ENCODE data around the gene TSHZ2. TPM values are rescaled to one million over a fixed set of nuclear protein-coding genes. Genes with fewer than 3 reads are reported as not detected.

The TSHZ2 gene
- total RNA-seq, 1 donor, result 3.6 TPM

DNA sequence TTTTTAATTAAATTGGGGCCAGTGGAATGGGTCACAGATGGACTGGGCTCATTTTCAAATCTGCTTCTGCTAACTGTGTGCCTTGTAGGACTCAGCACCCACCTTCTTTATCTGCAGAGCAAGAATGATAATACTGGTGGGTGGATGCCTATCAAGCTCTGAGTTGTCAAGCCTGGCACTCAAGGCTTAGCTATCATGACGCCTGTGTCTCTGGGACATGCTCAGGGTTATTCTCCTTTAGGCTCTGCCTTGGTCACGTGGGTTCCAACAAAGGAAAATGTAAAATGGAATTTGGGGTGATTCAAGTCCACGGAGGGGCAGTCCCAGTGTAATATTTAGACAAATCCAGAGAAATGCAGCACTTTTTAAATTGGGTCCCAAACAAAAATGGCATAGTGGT lies 202.3 kb downstream of the TSHZ2 start:
- no peaks in the 10 kb centered on the region for H3K4me1 ChIP-seq (ENCODE audit: insufficient read depth, low read length)
- TF ChIP-seq, protein P1, sequence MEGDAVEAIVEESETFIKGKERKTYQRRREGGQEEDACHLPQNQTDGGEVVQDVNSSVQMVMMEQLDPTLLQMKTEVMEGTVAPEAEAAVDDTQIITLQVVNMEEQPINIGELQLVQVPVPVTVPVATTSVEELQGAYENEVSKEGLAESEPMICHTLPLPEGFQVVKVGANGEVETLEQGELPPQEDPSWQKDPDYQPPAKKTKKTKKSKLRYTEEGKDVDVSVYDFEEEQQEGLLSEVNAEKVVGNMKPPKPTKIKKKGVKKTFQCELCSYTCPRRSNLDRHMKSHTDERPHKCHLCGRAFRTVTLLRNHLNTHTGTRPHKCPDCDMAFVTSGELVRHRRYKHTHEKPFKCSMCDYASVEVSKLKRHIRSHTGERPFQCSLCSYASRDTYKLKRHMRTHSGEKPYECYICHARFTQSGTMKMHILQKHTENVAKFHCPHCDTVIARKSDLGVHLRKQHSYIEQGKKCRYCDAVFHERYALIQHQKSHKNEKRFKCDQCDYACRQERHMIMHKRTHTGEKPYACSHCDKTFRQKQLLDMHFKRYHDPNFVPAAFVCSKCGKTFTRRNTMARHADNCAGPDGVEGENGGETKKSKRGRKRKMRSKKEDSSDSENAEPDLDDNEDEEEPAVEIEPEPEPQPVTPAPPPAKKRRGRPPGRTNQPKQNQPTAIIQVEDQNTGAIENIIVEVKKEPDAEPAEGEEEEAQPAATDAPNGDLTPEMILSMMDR (IDR thresholded peaks at IDR 0.05; ENCODE audit: extremely low read depth, low read depth, low read length), result no peak
- H2AFZ ChIP-seq (ENCODE audit: low read length), result no peak overlapping the region
- no peaks in the 10 kb centered on the region for H3K9me3 ChIP-seq (ENCODE audit: low read depth, low read length)
- H3K27ac ChIP-seq (ENCODE audit: low read depth, low read length), result no peak overlapping the region
- DNase-seq (ENCODE audit: insufficient read length, low spot score, missing footprints), result no peak
- H3K79me2 ChIP-seq (ENCODE audit: insufficient read depth, low read length), result no peaks in the 10 kb centered on the region
- H3K36me3 ChIP-seq (ENCODE audit: insufficient read depth, low read length), result no peaks in the 10 kb centered on the region
- no peaks in the 10 kb centered on the region for H3K27me3 ChIP-seq (ENCODE audit: insufficient read depth, low read length)
- H3K4me2 ChIP-seq (ENCODE audit: insufficient read depth, low read length), result no peak overlapping the region
- H3K4me3 ChIP-seq (ENCODE audit: insufficient read depth, low read length), result no peak overlapping the region
- no peaks in the 10 kb centered on the region for H4K20me1 ChIP-seq (ENCODE audit: insufficient read depth, low read length)

DNA sequence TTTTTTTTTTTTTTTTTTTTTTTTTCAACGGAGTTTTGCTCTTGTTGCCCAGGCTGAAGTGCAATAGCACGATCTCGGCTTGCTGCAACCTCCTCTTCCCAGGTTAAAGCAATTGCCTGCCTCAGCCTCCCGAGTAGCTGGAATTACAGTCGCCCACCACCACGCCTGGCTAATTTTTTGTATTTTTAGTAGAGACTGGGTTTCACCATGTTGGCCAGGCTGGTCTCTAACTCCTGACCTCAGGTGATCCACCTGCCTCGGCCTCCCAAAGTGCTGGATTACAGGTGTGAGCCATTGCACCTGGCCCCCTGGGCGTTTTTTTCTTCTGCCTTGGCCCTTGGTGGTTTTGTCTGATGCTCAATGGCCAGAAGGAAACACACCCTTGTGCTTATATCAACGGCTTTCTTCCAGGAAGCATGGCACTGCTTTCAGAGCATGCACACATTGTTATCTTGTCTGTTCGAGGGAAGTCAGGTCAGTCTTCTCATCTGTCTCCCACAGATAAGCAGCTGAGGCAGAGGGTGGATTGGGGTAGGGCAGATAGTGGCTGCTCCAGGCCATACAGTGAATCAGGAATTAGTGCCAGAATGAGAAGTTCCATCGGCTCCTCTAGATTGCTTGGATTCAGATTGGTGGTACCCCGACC lies 203.1 kb downstream of the TSHZ2 start:
- Histone ChIP-seq H3K27ac (ENCODE audit: low read depth, low read length) (no peak overlapping the region), H2AFZ (ENCODE audit: low read length) (no peak overlapping the region), H4K20me1 (ENCODE audit: insufficient read depth, low read length) (no peaks in the 10 kb centered on the region), H3K27me3 (ENCODE audit: insufficient read depth, low read length) (no peaks in the 10 kb centered on the region), H3K4me3 (ENCODE audit: insufficient read depth, low read length) (no peak overlapping the region), H3K9me3 (ENCODE audit: low read depth, low read length) (no peaks in the 10 kb centered on the region), H3K4me1 (ENCODE audit: insufficient read depth, low read length) (no peaks in the 10 kb centered on the region), H3K4me2 (ENCODE audit: insufficient read depth, low read length) (no peak overlapping the region), H3K36me3 (ENCODE audit: insufficient read depth, low read length) (no peaks in the 10 kb centered on the region), H3K79me2 (ENCODE audit: insufficient read depth, low read length) (no peaks in the 10 kb centered on the region)
- TF ChIP-seq, protein P1 (IDR thresholded peaks at IDR 0.05; ENCODE audit: extremely low read depth, low read depth, low read length), result no peak
- no peak for DNase-seq (ENCODE audit: insufficient read length, low spot score, missing footprints)

DNA sequence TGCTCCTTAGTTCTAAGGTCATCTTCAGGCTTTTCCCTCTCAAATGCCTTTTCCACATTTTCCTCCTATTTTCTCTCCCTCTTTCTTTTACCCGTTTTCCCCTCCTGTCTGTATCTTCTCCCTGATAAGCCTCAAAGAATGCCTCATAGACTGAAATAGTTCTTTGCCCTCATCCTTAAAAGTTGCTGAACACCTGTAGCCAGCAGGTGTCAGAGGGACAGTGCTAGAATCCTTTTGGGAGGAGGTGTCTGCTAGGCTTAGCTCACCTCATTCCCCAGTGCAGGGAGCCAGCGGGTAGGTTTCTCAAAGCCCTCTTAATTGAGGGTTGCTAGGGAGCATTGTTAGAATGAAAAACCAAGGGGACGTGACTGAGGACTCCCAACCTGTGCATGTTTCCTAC lies 204.0 kb downstream of the TSHZ2 start:
- Histone ChIP-seq H3K4me2 (ENCODE audit: insufficient read depth, low read length) (no peak overlapping the region), H3K27ac (ENCODE audit: low read depth, low read length) (no peak overlapping the region), H3K9me3 (ENCODE audit: low read depth, low read length) (no peaks in the 10 kb centered on the region), H3K27me3 (ENCODE audit: insufficient read depth, low read length) (no peaks in the 10 kb centered on the region), H4K20me1 (ENCODE audit: insufficient read depth, low read length) (no peaks in the 10 kb centered on the region), H3K36me3 (ENCODE audit: insufficient read depth, low read length) (no peaks in the 10 kb centered on the region), H2AFZ (ENCODE audit: low read length) (no peak overlapping the region), H3K4me1 (ENCODE audit: insufficient read depth, low read length) (no peaks in the 10 kb centered on the region), H3K79me2 (ENCODE audit: insufficient read depth, low read length) (no peaks in the 10 kb centered on the region), H3K4me3 (ENCODE audit: insufficient read depth, low read length) (no peak overlapping the region)
- TF ChIP-seq, protein P1 (IDR thresholded peaks at IDR 0.05; ENCODE audit: extremely low read depth, low read depth, low read length), result no peak
- no peak for DNase-seq (ENCODE audit: insufficient read length, low spot score, missing footprints)

DNA sequence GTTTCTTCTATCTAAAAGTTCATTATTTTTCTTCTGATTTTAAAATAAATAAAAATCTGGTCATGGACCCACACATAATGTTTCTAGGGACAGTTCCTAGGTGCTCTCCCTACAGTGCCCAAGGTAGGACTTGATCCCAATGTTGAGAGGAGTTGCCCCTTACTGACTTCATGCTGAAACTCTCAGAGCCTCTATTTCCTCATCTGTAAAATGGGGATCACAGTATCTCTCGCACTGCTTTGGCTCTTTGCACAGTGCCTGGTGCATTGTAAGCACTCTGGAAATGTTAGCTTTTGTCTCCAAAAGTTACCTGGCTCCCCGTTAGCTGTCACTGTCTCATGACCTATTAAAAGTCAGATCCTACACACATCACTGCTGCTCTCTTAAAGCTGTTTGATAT lies 205.5 kb downstream of the TSHZ2 start:
- Histone ChIP-seq H3K27ac (ENCODE audit: low read depth, low read length) (no peak overlapping the region), H3K4me2 (ENCODE audit: insufficient read depth, low read length) (no peak overlapping the region), H3K9me3 (ENCODE audit: low read depth, low read length) (no peaks in the 10 kb centered on the region), H3K79me2 (ENCODE audit: insufficient read depth, low read length) (no peaks in the 10 kb centered on the region), H3K4me1 (ENCODE audit: insufficient read depth, low read length) (no peaks in the 10 kb centered on the region), H3K27me3 (ENCODE audit: insufficient read depth, low read length) (no peaks in the 10 kb centered on the region), H2AFZ (ENCODE audit: low read length) (no peak overlapping the region), H4K20me1 (ENCODE audit: insufficient read depth, low read length) (no peaks in the 10 kb centered on the region), H3K4me3 (ENCODE audit: insufficient read depth, low read length) (no peak overlapping the region), H3K36me3 (ENCODE audit: insufficient read depth, low read length) (no peaks in the 10 kb centered on the region)
- no peak for DNase-seq (ENCODE audit: insufficient read length, low spot score, missing footprints)
- TF ChIP-seq, protein P1 (IDR thresholded peaks at IDR 0.05; ENCODE audit: extremely low read depth, low read depth, low read length), result no peak
